ENCODE data around the gene NFATC2IP. TPM values are rescaled to one million over a fixed set of nuclear protein-coding genes. Genes with fewer than 3 reads are reported as not detected.

The NFATC2IP gene
- total and polyA plus RNA-seq, 9 of the 15 experiments (the other 6 are each of a cell fraction or from before 2014, with no cell fraction given) = 15.6 to 106 (median 46.9) TPM

GRCh38 chr16:28950648-28951409 is at the start of gene NFATC2IP (continued):
- TF ChIP-seq, protein P1, sequence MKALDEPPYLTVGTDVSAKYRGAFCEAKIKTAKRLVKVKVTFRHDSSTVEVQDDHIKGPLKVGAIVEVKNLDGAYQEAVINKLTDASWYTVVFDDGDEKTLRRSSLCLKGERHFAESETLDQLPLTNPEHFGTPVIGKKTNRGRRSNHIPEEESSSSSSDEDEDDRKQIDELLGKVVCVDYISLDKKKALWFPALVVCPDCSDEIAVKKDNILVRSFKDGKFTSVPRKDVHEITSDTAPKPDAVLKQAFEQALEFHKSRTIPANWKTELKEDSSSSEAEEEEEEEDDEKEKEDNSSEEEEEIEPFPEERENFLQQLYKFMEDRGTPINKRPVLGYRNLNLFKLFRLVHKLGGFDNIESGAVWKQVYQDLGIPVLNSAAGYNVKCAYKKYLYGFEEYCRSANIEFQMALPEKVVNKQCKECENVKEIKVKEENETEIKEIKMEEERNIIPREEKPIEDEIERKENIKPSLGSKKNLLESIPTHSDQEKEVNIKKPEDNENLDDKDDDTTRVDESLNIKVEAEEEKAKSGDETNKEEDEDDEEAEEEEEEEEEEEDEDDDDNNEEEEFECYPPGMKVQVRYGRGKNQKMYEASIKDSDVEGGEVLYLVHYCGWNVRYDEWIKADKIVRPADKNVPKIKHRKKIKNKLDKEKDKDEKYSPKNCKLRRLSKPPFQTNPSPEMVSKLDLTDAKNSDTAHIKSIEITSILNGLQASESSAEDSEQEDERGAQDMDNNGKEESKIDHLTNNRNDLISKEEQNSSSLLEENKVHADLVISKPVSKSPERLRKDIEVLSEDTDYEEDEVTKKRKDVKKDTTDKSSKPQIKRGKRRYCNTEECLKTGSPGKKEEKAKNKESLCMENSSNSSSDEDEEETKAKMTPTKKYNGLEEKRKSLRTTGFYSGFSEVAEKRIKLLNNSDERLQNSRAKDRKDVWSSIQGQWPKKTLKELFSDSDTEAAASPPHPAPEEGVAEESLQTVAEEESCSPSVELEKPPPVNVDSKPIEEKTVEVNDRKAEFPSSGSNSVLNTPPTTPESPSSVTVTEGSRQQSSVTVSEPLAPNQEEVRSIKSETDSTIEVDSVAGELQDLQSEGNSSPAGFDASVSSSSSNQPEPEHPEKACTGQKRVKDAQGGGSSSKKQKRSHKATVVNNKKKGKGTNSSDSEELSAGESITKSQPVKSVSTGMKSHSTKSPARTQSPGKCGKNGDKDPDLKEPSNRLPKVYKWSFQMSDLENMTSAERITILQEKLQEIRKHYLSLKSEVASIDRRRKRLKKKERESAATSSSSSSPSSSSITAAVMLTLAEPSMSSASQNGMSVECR (CRISPR knock-in tag; IDR thresholded peaks at IDR 0.05) = 0 out of 2 replicates have a peak, but pooled peaks have one; percentile 19
- TF ChIP-seq, protein P2, sequence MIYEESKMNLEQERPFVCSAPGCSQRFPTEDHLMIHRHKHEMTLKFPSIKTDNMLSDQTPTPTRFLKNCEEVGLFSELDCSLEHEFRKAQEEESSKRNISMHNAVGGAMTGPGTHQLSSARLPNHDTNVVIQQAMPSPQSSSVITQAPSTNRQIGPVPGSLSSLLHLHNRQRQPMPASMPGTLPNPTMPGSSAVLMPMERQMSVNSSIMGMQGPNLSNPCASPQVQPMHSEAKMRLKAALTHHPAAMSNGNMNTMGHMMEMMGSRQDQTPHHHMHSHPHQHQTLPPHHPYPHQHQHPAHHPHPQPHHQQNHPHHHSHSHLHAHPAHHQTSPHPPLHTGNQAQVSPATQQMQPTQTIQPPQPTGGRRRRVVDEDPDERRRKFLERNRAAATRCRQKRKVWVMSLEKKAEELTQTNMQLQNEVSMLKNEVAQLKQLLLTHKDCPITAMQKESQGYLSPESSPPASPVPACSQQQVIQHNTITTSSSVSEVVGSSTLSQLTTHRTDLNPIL (CRISPR knock-in tag; IDR thresholded peaks at IDR 0.05) = no peak
- TF ChIP-seq ZNF239 (CRISPR knock-in tag; IDR thresholded peaks at IDR 0.05) (no peak), NR1H2 (CRISPR knock-in tag; IDR thresholded peaks at IDR 0.05) (no peak), ZNF583 (CRISPR knock-in tag; IDR thresholded peaks at IDR 0.05) (no peak), ZNF407 (IDR thresholded peaks at IDR 0.05; ENCODE audit: low read depth) (no peak), ZFP91 (CRISPR knock-in tag; IDR thresholded peaks at IDR 0.05) (no peak), NFIX (CRISPR knock-in tag; IDR thresholded peaks at IDR 0.05; ENCODE audit: low read depth) (no peak), CREM (IDR thresholded peaks at IDR 0.05; ENCODE audit: low read depth) (peak; percentile 83)

Measured in K562 (cell line).